Right ventricle myocardium superior (tissue), 1 donor: Measurements from ENCODE around the gene C7. TPM values are rescaled to one million over a fixed set of nuclear protein-coding genes. Genes with fewer than 3 reads are reported as not detected.
"Not testable (repeated sequence)": the region's sequence is repeated elsewhere in the genome, so short reads cannot be mapped to it uniquely, and the experiment has no call there.

Experiments used
- ATAC-seq: fragments of 200-7000 bp; cut with Tn5 transposase; one replicate; pipeline ENCODE4 v1.9.1; 2020; ENCODE audit warnings: mild to moderate bottlenecking; ENCODE audit not compliant: poor library complexity
- DNase-seq: peaks from one replicate; pipeline ENCODE4 v3.0.0-alpha.2; 2020
- intact Hi-C: fragments of 100-400 bp; cut with DNase I; formaldehyde crosslinking; loops from one replicate; pipeline ENCODE4 v1.11.2; 2022
- total RNA-seq: library from RNA; stranded (reverse); fragmentation: NEBNext Ultra II Directional; extraction: Animal tissue kit (Norgen Biotek cat#: 25700); gene quantifications from one replicate; pipeline ENCODE4 v1.2.1, GENCODE V29; 2021
- donor health status: DM: no; HTN: yes; CAD: no; lungs with severe emphysema.

C7 gene
- total RNA-seq, 1 donor from 2014 or later = 272 TPM

DNA sequence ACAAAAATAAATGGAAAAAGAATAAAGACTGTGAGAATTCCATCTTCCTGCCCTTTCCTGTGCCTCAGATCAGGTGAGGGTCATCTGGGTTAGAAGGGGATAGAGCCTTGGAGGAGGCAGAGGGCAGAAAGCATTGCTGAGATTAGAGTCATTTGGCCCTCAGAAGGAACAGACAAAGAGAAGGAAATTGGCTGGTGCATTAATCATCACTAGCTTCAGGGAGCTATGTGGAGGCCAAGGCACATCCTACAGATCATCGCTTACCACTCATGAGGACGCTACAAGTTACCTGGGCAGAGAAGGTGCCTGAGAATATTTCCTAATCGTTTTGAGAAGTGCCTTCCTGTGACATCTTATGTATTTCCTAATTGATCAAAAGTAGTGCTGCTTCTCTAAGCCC, 74.5 kb downstream of the C7 start:
- DNase-seq = no peak
- no peak for ATAC-seq
- intact Hi-C loops = no loop called here

DNA sequence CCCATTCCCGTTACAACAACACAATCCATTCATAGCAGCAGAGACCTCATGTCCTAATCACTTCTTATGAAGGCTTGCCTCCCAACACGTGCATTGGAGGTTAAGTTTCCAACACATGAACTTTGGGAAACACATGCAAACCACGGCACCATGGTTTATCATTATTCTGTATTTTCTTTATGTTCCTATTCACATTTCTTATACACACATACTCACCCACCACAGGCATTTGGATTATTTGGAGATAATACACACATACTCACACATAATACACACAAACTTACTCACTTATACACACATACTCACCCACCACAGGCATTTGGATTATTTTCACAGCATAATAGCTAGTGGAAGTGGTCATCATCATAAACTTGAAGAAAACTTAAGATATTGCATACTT, 75.6 kb downstream of the C7 start:
- intact Hi-C loops = no loop called here
- no peak for ATAC-seq

GRCh38 chr5:40985501-40985900, 76.2 kb downstream of the C7 start:
- ATAC-seq (no peak), DNase-seq (no peak)
- intact Hi-C loops = no loop called here

More for the DNA sequence above, 75.6 kb downstream of the C7 start:
- DNase-seq = no peak

DNA sequence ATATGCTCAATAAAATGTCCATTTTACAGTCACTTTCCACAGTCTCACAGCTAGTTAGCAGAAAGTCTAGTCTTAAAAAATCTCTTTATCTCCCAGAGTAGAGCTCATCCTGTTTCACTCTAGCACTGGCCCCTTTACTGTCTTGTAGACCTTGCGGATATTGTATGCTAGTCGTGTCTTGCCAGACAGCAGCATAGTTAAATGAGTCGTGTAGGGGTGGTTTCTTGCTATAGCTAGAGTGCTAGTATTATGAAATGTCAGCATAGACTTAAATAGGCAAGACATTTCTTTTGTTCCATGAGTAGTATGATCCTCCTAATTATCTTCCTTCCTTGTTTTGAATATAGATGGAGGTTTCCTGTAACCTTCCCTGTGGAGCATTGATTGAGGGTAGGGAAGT, 77.4 kb downstream of the C7 start:
- intact Hi-C loops = no loop called here
- no peak for ATAC-seq

DNA sequence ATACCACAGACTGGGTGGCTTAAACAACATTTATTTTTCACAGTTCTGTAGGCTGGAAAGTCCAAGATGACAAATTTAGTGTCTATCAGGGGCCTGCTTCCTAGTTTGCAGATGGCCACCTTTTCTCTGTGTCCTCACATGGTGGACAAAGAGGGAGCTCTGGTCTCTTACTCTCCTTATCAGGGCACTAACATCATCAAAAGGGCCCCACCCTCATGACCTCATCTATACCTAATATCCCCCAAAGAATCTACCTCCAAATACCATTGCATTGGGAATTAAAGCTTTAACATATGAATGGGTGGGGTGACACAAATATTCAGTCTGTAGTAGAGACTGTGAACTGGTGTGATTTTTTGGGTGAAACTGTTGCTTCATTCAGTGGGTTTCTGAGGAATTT, 78.1 kb downstream of the C7 start:
- ATAC-seq (no peak), DNase-seq (no peak)
- intact Hi-C loops = no loop called here

More for the DNA sequence above, 77.4 kb downstream of the C7 start:
- no peak for DNase-seq

DNA sequence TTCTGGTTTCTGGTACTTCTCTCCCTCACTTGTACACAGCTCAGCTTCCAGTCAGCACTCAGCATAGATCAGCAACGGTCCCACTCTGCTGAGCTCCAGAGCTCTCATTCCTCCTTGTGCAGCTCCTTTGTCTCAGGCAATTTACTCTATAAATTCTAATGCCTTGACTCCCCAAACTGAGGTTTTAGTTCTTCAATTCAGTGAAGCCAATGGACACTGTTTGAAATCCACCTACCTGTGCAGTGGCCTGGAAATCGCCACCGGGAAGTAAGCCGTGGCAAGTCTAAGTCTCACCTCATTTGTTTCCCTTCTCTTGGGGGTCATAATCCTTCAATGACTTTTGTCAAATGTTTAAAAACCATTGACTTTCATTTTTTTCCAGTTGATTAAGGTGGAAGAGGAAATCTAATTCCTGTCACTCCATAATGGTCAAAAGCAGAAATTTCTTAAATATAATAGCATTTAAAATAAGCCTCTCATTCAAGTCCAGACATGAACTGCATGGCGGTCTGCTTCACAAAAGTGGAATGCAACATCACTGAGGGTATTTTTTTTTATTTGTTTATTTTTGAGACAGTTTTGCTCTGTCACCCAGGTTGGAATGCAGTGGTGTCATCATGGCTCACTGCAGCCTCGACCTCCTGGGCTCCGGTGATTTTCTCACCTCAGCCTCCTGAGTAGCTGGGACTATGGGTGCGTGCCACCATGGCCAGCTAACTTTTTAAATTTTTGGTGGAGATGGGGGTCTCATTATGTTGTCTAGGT, 79.6 kb downstream of the C7 start:
- no peak for ATAC-seq
- DNase-seq = no peak
- intact Hi-C loops = no loop called here

DNA sequence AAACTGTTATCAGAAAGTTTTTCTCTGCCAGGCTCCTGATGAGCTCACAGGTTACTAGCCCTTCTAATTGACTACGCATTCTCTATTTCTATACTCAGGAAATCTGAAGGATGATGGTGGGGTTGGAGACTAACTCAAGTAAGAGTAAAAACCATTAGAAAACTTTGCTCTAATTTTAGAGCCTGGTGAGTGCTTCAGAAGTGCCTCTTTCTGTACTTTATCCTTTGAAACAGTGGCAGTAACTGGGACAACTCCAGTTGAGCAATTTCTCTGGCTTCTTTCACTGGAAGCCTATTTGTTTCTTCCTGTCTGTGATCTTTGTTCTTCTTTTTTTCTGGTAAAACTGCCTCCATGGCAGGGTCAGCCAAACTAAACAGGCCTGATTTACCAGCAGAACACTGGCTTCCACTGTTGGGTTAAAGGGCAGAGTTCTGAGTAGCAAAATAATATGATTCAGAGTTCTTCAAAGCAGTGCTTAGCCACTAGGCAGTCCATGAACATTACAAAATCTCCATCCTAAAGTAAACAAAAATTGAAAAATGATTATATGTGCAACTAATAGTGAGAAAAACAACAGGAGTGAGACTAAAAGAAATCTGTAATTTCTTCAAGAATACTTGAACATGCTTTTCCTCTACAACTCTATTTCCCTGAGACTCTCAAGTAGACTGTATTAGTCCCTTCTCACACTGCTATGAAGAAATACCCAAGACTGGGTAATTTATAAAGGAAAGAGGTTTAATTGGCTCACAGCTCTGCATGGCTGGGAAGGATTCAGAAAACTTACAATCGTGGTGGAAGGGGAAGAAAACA, 82.1 kb downstream of the C7 start:
- intact Hi-C loops = no loop called here

DNA sequence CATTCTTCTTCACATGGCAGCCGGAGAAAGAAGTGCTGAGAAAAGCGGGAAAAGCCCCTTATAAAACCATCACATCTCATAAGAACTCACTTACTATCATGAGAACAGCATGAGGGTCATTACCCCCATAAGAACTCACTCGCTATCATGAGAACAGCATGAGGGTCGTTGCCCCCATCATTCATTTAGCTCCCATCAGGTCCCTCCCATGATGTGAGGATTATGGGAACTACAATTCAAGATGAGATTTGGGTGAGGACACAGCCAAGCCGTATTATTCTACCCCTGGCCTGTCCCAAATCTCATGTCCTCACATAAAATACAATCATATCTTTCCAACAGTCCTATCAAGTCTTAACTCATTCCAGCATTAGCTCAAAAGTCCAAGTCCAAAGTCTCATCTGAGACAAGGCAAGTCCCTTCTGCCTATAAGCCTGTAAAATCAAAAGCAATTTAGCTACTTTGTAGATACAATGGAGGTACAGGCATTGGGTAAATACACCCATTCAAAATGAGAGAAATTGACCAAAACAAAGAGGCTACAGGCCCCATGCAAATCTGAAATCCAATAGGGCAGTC, 82.8 kb downstream of the C7 start:
- intact Hi-C loops = no loop called here
- DNase-seq (no peak), ATAC-seq (no peak)

More for the DNA sequence above, 82.1 kb downstream of the C7 start:
- peak; percentile 49 for DNase-seq
- ATAC-seq = peak; percentile 86

GRCh38 chr5:40995801-40996586, 86.7 kb downstream of the C7 start:
- ATAC-seq (no peak), DNase-seq (no peak)
- intact Hi-C loops = no loop called here

- intact Hi-C loops = no loop called here
- no peak for DNase-seq
- ATAC-seq = no peak
Observed at GRCh38 chr5:40999142-40999541, 89.8 kb downstream of the C7 start.

DNA sequence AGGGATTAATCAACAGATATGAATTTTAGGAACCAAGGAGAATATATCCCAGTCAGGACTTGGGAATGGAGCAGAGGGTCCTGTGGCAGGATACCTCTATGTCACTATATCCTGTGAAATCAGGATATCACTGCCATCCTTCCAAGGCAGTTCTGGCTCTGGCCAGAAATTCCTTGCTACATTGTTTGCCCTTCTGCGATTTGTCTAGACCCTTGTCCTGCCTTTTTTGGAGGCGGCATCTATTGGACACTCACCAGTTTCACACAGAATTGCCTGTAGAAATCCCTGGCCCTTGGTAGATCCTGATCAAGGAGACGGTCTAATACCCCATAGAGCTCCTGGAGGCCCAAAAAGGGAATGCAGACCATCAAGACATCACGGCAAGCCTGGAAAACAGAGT, 90.7 kb downstream of the C7 start:
- no peak for ATAC-seq
- intact Hi-C loops = no loop called here

DNA sequence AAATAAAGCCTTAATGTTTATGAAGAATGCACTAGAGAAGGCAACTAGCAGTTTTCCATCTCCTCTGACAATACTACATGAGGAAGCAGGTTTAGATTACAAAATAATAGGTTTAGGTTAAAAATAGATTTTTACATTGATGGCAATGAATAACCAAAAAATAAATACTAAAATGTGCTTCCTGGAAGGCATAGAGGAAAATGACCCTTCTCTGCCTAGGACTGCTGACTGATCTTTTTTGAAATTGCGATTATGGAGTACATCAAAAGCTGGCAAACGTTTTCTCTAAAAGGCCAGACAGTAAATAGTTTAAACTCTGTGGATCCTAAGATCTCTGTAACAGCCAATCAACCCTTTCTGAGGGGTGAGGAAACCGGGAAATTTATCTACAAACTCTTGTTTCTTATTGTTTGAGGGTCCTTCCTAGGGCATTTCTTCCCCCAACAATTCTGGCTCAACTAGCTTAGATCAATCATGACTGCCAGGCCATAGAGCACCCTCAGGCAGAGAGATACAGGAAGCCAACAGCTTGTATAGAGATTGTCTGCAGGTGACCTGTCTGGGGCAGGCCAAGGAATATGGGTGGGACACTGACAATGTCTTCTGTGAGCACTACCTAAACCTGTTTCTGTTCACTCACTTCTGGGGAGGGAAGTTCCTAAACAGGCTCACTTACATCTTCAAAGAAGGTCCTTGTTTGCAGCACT, 94.5 kb downstream of the C7 start:
- DNase-seq = no peak
- no peak for ATAC-seq
- intact Hi-C loops = no loop called here

More for the DNA sequence above, 90.7 kb downstream of the C7 start:
- DNase-seq = no peak

GRCh38 chr5:41004931-41005330, 95.6 kb downstream of the C7 start:
- intact Hi-C loops = no loop called here
- no peak for DNase-seq
- no peak for ATAC-seq

- intact Hi-C loops = no loop called here
- DNase-seq (no peak), ATAC-seq (peak; percentile 57)
Observed at GRCh38 chr5:41009232-41009631, 99.9 kb downstream of the C7 start.

- intact Hi-C loops = no loop called here
- DNase-seq (no peak), ATAC-seq (no peak)
Observed at GRCh38 chr5:41010572-41010971, 101.3 kb downstream of the C7 start.

DNA sequence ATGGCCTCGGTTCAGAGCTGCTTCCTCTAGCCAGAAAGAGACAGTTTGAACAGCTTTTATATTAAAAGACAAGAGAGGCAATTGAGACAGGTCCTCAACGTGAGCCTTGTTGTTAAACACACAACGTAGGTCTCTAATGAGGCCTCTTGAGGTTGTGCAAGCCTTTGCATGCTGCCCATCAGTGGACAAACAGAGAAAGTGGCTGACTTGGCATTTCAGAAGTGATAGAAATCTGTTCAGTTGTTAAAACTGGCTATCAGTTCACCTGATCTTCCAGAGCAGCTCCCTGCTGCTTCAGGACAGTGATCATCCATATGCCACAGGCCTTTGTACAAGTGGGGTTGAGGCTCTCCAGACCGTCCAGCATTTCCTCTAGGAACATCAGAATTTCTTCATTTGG, 103.0 kb downstream of the C7 start:
- intact Hi-C loops = no loop called here
- no peak for DNase-seq
- no peak for ATAC-seq

DNA sequence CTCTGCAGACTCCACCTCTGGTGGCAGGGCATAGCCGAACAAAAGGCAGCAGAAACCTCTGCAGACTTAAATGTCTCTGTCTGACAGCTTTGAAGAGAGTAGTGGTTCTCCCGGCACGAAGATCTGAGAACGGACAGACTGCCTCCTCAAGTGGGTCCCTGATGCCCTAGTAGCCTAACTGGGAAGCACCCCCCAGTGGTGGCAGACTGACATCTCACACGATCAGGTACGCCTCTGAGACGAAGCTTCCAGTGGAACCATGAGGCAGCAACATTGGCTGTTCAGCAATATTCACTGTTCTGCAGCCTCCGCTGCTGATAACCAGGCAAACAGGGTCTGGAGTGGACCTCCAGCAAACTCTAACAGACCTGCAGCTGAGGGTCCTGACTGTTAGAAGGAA, 113.3 kb downstream of the C7 start:
- intact Hi-C loops, DNase-seq, ATAC-seq: not testable (repeated sequence)
